Uterus (tissue), 2 donors: ENCODE measurements around the gene STUB1.

Experiments
- POLR2A ChIP-seq, 2 donors: fragments of 450-650 bp; IDR thresholded peaks; one replicate each; pipeline ENCODE4 v1.6.1; 2016; ENCODE audit warnings: antibody characterized with exemption in 2 of 2, mild to moderate bottlenecking in 1 of 2, moderate library complexity in 1 of 2
- TF ChIP-seq, protein P1 (sequence below), 4 experiments: fragments of 200-600 bp in 2 of 4; fragments of 450-650 bp in 2 of 4; sonication (generic) in 2 of 4; IDR thresholded peaks; one replicate each; pipeline ENCODE4 v1.5.1; 2016 to 2019; ENCODE audit warnings: antibody characterized with exemption in 4 of 4, mild to moderate bottlenecking in 2 of 4, moderate library complexity in 1 of 4

DNA sequence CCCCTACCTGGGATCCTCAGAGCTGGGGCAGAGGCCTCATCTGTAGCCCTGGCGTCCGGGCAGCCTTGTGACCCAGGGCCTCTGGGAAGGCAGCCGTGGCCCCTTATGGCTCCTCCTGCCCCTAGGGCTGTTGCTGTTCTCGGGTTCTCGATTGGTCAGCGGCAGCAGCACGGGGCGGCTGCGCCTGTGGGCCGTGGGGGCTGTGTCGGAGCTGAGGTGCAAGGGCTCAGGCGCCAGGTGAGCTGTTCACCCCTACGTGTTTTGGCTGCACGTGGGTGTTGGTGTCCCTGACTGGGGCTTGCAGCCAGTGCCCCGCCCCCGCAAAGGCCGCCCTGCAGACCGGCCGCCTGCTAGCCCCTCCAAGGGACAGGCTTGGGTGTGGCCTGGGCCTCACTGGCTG is 18.1 kb upstream of the STUB1 start:
- TF ChIP-seq POLR2A (IDR thresholded peaks at IDR 0.05): no peak
- TF ChIP-seq, protein P1, sequence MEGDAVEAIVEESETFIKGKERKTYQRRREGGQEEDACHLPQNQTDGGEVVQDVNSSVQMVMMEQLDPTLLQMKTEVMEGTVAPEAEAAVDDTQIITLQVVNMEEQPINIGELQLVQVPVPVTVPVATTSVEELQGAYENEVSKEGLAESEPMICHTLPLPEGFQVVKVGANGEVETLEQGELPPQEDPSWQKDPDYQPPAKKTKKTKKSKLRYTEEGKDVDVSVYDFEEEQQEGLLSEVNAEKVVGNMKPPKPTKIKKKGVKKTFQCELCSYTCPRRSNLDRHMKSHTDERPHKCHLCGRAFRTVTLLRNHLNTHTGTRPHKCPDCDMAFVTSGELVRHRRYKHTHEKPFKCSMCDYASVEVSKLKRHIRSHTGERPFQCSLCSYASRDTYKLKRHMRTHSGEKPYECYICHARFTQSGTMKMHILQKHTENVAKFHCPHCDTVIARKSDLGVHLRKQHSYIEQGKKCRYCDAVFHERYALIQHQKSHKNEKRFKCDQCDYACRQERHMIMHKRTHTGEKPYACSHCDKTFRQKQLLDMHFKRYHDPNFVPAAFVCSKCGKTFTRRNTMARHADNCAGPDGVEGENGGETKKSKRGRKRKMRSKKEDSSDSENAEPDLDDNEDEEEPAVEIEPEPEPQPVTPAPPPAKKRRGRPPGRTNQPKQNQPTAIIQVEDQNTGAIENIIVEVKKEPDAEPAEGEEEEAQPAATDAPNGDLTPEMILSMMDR (IDR thresholded peaks at IDR 0.05): no peak
